Astrocyte of the spinal cord (primary cell): ENCODE results near the gene MTA3.

Experiments
- DNase-seq: peaks from one replicate; pipeline ENCODE4 v3.0.0; 2011; ENCODE audit warnings: low read depth, low spot score
- H3K4me3 ChIP-seq: 2 replicates; pipeline ENCODE4 v1.5.1; 2011; ENCODE audit warnings: low read depth, mild to moderate bottlenecking, low read length, moderate library complexity
- CTCF ChIP-seq: IDR thresholded peaks from 2 replicates; pipeline ENCODE4 v1.5.1; 2012; ENCODE audit warnings: low read depth, mild to moderate bottlenecking, low read length, inconsistent platforms
- in situ Hi-C: cut with HindIII; loops from 2 replicates; pipeline ENCODE4 v1.10.0; 2017; ENCODE audit warnings: low sequenced_read_pairs

MTA3 gene

GRCh38 chr2:42711896-42712295, 143.5 kb downstream of the MTA3 start:
- in situ Hi-C loops: no loop called here
- TF ChIP-seq CTCF: no peak
- DNase-seq: no peak
- H3K4me3 ChIP-seq: no peak overlapping the region

GRCh38 chr2:42712934-42713333, 144.5 kb downstream of the MTA3 start:
- in situ Hi-C loops: no loop called here
- H3K4me3 ChIP-seq: no peak overlapping the region
- DNase-seq: no peak
- TF ChIP-seq CTCF: no peak

GRCh38 chr2:42713920-42714319, 145.5 kb downstream of the MTA3 start:
- no peak overlapping the region for H3K4me3 ChIP-seq
- DNase-seq: no peak
- in situ Hi-C loops: no loop called here
- TF ChIP-seq CTCF: no peak

- in situ Hi-C loops: no loop called here
- no peak for TF ChIP-seq CTCF
- no peak for DNase-seq
- H3K4me3 ChIP-seq: no peak overlapping the region
These were observed 146.3 kb downstream of the MTA3 start for GRCh38 chr2:42714686-42715085.

- no peak overlapping the region for H3K4me3 ChIP-seq
- DNase-seq: no peak
- in situ Hi-C loops: no loop called here
- TF ChIP-seq CTCF: no peak
These were observed 153.5 kb downstream of the MTA3 start for GRCh38 chr2:42721898-42722297.

- in situ Hi-C loops: no loop called here
These were observed 154.1 kb downstream of the MTA3 start for GRCh38 chr2:42722320-42723190.

More at GRCh38 chr2:42722320-42723190, 154.1 kb downstream of the MTA3 start:
- TF ChIP-seq CTCF: no peak
- no peak overlapping the region for H3K4me3 ChIP-seq
- peak; percentile 86 for DNase-seq
